ENCODE results near the gene C2CD3.

Gene C2CD3

GRCh38 chr11:74169738-74170458 is 904 bp downstream of the C2CD3 start:
- in situ Hi-C loops (cut with HindIII; ENCODE audit: low pct_ligation_motif_present, low sequenced_read_pairs): no loop called here
- no peaks in the 10 kb centered on the region for H3K27me3 ChIP-seq (replicated peaks)
- H3K4me3 ChIP-seq (ENCODE audit: low read depth, low read length): peak overlapping the region; percentile 89
- TF ChIP-seq CTCF (IDR thresholded peaks at IDR 0.05; ENCODE audit: low read depth, low read length, missing control alignments): no peak
- peaks cover 9% of the 10 kb centered on the region for H3K36me3 ChIP-seq (replicated peaks)
- DNase-seq: no peak
- H3K27ac ChIP-seq: peak overlapping the region; percentile 26

- Histone ChIP-seq H3K36me3 (replicated peaks) (peaks cover 12% of the 10 kb centered on the region), H3K4me3 (ENCODE audit: low read depth, low read length) (no peak overlapping the region), H3K27ac (no peak overlapping the region), H3K27me3 (replicated peaks) (no peaks in the 10 kb centered on the region)
- no peak for DNase-seq
- in situ Hi-C loops (cut with HindIII; ENCODE audit: low pct_ligation_motif_present, low sequenced_read_pairs): no loop called here
- no peak for TF ChIP-seq CTCF (IDR thresholded peaks at IDR 0.05; ENCODE audit: low read depth, low read length, missing control alignments)
Measured at GRCh38 chr11:74168838-74169237, 2.0 kb downstream of the C2CD3 start.

- Histone ChIP-seq H3K27ac (no peak overlapping the region), H3K4me3 (ENCODE audit: low read depth, low read length) (no peak overlapping the region), H3K36me3 (replicated peaks) (peaks cover 9% of the 10 kb centered on the region), H3K27me3 (replicated peaks) (no peaks in the 10 kb centered on the region)
- no peak for DNase-seq
- TF ChIP-seq CTCF (IDR thresholded peaks at IDR 0.05; ENCODE audit: low read depth, low read length, missing control alignments): no peak
- in situ Hi-C loops (cut with HindIII; ENCODE audit: low pct_ligation_motif_present, low sequenced_read_pairs): no loop called here
Measured at GRCh38 chr11:74162681-74163467, 7.9 kb downstream of the C2CD3 start.

GRCh38 chr11:74159642-74160041 is 11.2 kb downstream of the C2CD3 start:
- H3K36me3 ChIP-seq (replicated peaks): peaks cover 3% of the 10 kb centered on the region
- H3K4me3 ChIP-seq (ENCODE audit: low read depth, low read length): no peak overlapping the region
- TF ChIP-seq CTCF (IDR thresholded peaks at IDR 0.05; ENCODE audit: low read depth, low read length, missing control alignments): no peak
- no peak for DNase-seq
- no peak overlapping the region for H3K27ac ChIP-seq
- in situ Hi-C loops (cut with HindIII; ENCODE audit: low pct_ligation_motif_present, low sequenced_read_pairs): no loop called here
- H3K27me3 ChIP-seq (replicated peaks): no peaks in the 10 kb centered on the region

GRCh38 chr11:74157169-74157568 is 13.6 kb downstream of the C2CD3 start:
- Histone ChIP-seq H3K27me3 (replicated peaks) (no peaks in the 10 kb centered on the region), H3K27ac (no peak overlapping the region), H3K4me3 (ENCODE audit: low read depth, low read length) (no peak overlapping the region), H3K36me3 (replicated peaks) (no peaks in the 10 kb centered on the region)
- TF ChIP-seq CTCF (IDR thresholded peaks at IDR 0.05; ENCODE audit: low read depth, low read length, missing control alignments): no peak
- in situ Hi-C loops (cut with HindIII; ENCODE audit: low pct_ligation_motif_present, low sequenced_read_pairs): no loop called here
- no peak for DNase-seq
